ENCODE measurements around the gene TRAM2. TPM values are rescaled to one million over a fixed set of nuclear protein-coding genes. Genes with fewer than 3 reads are reported as not detected.
A peak's percentile ranks its signal among the peaks of the same experiment; 100 is the strongest.

TRAM2 gene
- total and polyA plus RNA-seq, 2 of the 4 experiments (the other 2 are of a cell fraction): 77.2 to 95.7 TPM

DNA sequence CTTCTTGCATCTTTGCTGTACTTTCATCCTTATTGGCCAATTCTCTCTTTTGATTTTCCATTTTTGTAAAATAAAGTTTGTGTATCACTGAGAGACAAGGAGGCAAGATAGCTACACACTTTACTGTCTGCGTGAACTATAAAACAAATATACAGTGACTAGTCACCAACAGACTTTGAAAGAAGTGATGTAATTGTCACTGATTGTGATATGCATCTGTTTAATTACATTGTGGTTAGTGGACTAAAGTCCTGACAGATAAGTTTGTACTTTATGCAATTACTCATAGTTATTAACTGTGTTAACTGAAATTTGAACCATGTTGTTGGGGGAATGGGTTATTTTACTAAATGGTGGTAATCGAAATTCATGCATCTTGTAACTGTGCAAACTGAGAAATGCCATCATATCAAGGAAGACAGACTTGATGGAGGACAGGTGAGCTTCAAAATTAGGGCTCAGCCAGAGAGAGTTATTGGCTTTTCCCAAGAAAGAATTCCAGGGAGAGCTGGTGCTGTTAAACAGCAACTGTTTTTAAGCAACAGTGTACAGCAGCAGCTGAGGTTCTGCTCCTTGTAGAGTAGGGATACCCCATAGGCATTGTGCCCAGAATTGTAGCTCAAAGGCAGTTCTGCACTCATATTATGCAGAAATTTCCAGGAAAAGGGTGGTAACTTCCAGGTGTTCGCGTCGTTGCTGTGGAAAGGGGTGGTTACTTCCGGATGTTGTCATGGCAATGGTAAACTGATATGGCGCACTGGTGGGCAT lies 93.8 kb downstream of the TRAM2 start:
- ATAC-seq (ENCODE audit: low read depth) (peak; percentile 76), DNase-seq (peak; percentile 51)
- H4K5ac ChIP-seq (ENCODE audit: low read depth, low read length): no peak overlapping the region
- H3K79me1 ChIP-seq (ENCODE audit: low read depth in 1 of 2, low read length in 2 of 2): no peaks in the 10 kb centered on the region
- in situ Hi-C loops (cut with MboI; ENCODE audit: low sequenced_read_pairs): no loop called here
- H3K36me3 ChIP-seq (ENCODE audit: control insufficient read depth, insufficient read depth, low read length): no peaks in the 10 kb centered on the region
- TF ChIP-seq MAFK (IDR thresholded peaks at IDR 0.05; ENCODE audit: low read depth, low read length) (no peak), CEBPB (IDR thresholded peaks at IDR 0.05; ENCODE audit: low read depth, low read length) (peak; percentile 58), MXI1 (IDR thresholded peaks at IDR 0.05; ENCODE audit: borderline replicate concordance, low read depth, low read length) (no peak), POLR2A (IDR thresholded peaks at IDR 0.05; ENCODE audit: low read depth, low read length) (no peak), MAZ (IDR thresholded peaks at IDR 0.05; ENCODE audit: borderline replicate concordance, low read depth, low read length) (no peak)
- TF ChIP-seq, protein P1, sequence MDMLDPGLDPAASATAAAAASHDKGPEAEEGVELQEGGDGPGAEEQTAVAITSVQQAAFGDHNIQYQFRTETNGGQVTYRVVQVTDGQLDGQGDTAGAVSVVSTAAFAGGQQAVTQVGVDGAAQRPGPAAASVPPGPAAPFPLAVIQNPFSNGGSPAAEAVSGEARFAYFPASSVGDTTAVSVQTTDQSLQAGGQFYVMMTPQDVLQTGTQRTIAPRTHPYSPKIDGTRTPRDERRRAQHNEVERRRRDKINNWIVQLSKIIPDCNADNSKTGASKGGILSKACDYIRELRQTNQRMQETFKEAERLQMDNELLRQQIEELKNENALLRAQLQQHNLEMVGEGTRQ (IDR thresholded peaks at IDR 0.05; ENCODE audit: low read depth, low read length): no peak
- CTCF ChIA-PET: interaction anchor here (0.7 to 1.3 kb wide), 2 partner anchors 8 to 56 kb away, joined by 4 to 5 read pairs; no protein-coding TSS in a partner anchor
- no peak overlapping the region for H3K14ac ChIP-seq (replicated peaks; ENCODE audit: low read depth, low read length)
- no peak overlapping the region for H3K18ac ChIP-seq (ENCODE audit: low read depth, low read length)
- no peak overlapping the region for H4K91ac ChIP-seq (ENCODE audit: insufficient read depth, low read depth, low read length)
- H2AK5ac ChIP-seq (ENCODE audit: low read depth, low read length): 0 out of 2 replicates have a peak overlapping the region, but pooled peaks have one; percentile 7
- no peaks in the 10 kb centered on the region; the same call in 1 of the 2 replicates for H3K4me1 ChIP-seq (ENCODE audit: control insufficient read depth, insufficient read depth, low read length)
- H4K20me1 ChIP-seq (ENCODE audit: insufficient read depth, low read length): no peaks in the 10 kb centered on the region
- H3K9me3 ChIP-seq (ENCODE audit: control insufficient read depth, insufficient read depth, low read length): no peaks in the 10 kb centered on the region
- no peak overlapping the region for H2AFZ ChIP-seq (replicated peaks; ENCODE audit: low read length, poor library complexity)
- intact Hi-C loops (cut with micrococcal nuclease): no loop called here
- no TSS peak for BruUV-seq (replicated peaks)
- H2AK9ac ChIP-seq (replicated peaks; ENCODE audit: low read depth, low read length, poor library complexity): no peak overlapping the region
- no peak overlapping the region for H2BK15ac ChIP-seq (ENCODE audit: low read depth, low read length)
- no peak overlapping the region for H3K4me3 ChIP-seq (ENCODE audit: insufficient read depth, low read depth, low read length)
- H3K27ac ChIP-seq (ENCODE audit: insufficient read depth, low read length): no peak overlapping the region
- no peak overlapping the region for H4K8ac ChIP-seq (ENCODE audit: low read depth in 2 of 2, low read length in 2 of 2)
- no peak overlapping the region for H2BK5ac ChIP-seq (ENCODE audit: low read depth, low read length, poor library complexity, severe bottlenecking)
- H3K56ac ChIP-seq (ENCODE audit: extremely low read depth, insufficient read depth, low read length): no peak overlapping the region
- H2BK20ac ChIP-seq (ENCODE audit: low read depth, low read length): no peak overlapping the region
- H3K9me1 ChIP-seq (ENCODE audit: insufficient read depth, low read length): no peaks in the 10 kb centered on the region
- POLR2A ChIA-PET (ENCODE audit: unreplicated experiment): no interaction called here
- H3K4ac ChIP-seq (ENCODE audit: low read depth, low read length): no peak overlapping the region
- H3K4me2 ChIP-seq (ENCODE audit: low read depth, low read length): peak overlapping the region; percentile 13; the same call in 1 of the 2 replicates
- dilution Hi-C loops (cut with HindIII; ENCODE audit: low sequenced_read_pairs, unreplicated experiment): no loop called here
- H3K27me3 ChIP-seq (ENCODE audit: control insufficient read depth, insufficient read depth, low read length): no peaks in the 10 kb centered on the region
- no peak overlapping the region for H3K9ac ChIP-seq (ENCODE audit: low read depth, low read length)
- no peak overlapping the region for H3K23ac ChIP-seq (ENCODE audit: low read depth, low read length)
- 60% methylated on average over 1 of the region's 7 CpGs; no CpG with 5 or more reads in 1 of the 2 experiments for WGBS, 2 experiments (ENCODE audit: extremely low coverage in 2 of 2, insufficient read length in 1 of 2)
- H2BK120ac ChIP-seq (ENCODE audit: low read depth, low read length): no peak overlapping the region

Measured in IMR-90 (cell line).